Superior temporal gyrus (tissue), 1 donor: ENCODE measurements around the gene GRIA4.

Experiments
- DNase-seq: peaks from one replicate; pipeline ENCODE4 v3.0.0-alpha.2; 2016; ENCODE audit errors: extremely low spot score

GRIA4 gene

DNA sequence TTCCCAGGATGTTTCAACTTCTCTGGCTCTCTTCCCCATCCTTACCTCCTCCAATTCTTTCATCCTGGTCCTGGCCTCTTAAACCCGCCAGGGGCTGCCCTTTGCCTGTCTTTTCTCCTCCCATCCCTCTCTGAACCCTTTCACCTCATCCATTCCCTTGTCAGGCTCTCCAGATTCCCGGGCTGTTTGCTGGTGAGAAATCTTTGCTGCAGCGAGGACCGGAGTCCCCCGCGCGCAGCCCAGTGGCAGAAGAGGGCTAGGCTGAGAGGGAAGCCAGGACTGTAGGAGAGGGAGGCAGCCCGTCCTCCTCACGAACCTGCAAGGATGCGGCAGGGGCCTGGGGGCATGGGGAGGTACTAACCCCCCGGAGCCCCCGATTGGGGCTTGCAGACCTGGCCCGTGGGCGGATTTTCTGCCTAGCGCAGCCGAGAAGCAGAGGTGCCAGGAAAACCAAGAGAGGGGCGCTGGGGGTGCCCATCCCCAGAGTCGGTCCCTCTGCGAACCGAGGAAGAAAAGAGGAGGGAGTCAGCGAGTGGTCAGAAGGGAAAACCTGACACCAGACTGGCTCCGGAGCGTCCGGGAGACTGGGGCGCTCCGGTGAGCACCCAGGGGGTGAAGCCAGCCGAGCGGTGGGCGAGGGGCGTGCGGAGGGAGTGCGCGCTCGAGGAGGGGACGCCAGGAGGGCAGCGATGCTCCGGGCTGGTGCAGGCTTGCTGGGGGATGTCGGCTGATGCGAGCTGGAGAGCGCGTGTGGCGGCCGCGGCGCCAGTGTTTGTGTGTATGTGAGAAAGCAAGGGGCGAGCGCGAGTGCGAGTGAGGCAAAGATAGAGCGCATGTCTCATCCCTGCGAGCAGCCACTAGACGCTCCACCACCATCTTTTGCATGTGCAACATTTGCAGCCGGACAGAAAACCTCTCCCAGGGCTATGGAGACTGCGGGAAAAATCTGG, at the start of gene GRIA4:
TSS of gene GRIA4 (plus strand) at position 242 of the 950 bp plus-strand sequence. CDS start 925 bp downstream, outside the sequence.
- peak; percentile 82 for DNase-seq

GRCh38 chr11:105573091-105573490, 36.8 kb upstream of the GRIA4 start:
- no peak for DNase-seq

- no peak for DNase-seq
Measured at GRCh38 chr11:105574974-105575373, 34.9 kb upstream of the GRIA4 start.

GRCh38 chr11:105577641-105578040, 32.2 kb upstream of the GRIA4 start:
- DNase-seq: no peak

DNA sequence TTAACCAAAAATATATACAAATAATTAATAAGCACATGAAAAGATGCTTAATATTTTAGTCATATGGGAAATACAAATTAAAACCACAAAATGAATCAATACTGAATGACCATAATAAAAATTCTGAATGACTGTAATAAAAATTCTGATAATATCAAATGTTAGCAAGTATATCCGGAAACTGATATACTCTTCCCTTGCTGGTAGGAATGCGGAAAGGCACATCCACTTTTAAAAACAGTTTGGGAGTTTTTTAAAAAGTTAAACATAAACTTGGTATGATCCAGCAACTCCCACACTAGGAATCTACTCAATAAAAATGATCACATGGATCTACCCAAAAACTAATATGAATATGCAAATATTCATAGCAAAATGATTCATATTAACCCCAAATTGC, 30.8 kb upstream of the GRIA4 start:
- DNase-seq: no peak

- no peak for DNase-seq
Measured at GRCh38 chr11:105582497-105582896, 27.4 kb upstream of the GRIA4 start.

DNA sequence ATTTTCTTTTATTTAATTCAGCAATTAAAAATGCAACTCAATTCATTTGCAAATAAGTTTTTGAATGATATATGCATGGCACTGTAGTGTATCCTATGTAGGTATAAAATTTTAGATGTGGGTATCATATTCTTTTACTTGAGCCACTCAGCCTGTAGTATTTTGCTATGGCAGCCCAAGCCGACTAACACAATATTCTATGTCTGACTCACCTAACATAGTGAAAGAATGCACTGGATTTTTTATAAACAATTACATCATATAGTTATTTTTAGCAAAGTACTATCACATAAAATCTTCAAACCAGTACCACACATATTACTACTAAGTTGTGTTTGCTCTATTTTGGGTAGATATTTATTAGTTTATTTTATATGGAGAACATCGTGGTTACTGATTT, 21.9 kb upstream of the GRIA4 start:
- no peak for DNase-seq

DNA sequence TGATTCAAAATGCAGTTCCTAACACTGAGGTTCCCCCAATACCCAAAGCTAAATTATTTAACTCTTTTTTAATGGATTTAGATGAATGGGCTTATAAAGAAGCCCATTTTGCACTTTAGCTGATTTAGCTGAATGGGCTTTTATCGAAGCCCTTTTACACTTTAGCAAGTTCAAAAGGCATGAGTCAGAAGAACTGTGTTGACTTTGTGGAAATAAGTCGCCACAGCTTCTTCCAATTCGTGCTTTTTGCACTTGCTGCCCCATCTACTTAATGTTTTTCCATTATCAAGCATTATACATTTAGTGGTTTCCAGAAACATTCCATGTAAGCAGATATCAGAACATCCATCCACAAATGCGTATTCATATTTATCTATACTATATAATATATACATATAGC, 20.5 kb upstream of the GRIA4 start:
- no peak for DNase-seq

DNA sequence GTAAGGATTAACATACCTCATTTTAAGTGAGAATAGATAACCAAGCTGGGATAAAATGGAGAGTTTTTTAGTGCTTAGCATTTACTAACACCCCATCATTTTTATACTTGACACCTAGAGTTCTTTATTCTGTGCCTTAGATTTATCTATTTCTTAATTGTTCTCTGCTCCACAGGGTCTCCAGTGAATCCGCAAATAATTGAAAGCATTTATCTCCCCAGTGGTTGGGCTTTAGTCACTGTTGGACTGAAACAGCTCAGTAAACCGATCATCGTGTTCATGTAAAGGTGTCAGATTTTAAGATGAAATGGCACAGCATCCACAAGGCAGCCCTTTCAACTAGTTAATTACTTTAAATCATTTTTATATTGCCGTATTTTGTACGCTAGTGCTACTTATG, 17.8 kb upstream of the GRIA4 start:
- DNase-seq: no peak

DNA sequence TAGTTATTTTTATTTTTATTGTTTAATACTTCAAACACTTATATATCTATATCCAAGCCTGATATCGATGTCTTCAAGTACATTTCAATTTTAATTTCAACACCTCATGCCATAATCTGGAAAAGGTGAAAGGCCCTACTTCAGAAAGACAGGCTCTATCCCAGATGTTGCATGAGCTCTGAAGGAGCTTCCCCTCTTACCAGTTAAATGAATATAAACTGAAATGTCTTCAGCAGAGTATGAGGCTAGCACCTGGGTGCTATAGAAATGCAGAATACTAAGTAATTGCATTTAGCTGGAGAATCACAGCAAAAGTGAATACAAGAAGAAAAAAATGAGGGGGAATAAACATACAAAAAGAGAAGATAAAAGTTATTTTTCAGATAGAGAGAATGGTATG, 11.5 kb upstream of the GRIA4 start:
- no peak for DNase-seq

- peak; percentile 24 for DNase-seq
Measured at GRCh38 chr11:105603156-105603555, 6.7 kb upstream of the GRIA4 start.

DNA sequence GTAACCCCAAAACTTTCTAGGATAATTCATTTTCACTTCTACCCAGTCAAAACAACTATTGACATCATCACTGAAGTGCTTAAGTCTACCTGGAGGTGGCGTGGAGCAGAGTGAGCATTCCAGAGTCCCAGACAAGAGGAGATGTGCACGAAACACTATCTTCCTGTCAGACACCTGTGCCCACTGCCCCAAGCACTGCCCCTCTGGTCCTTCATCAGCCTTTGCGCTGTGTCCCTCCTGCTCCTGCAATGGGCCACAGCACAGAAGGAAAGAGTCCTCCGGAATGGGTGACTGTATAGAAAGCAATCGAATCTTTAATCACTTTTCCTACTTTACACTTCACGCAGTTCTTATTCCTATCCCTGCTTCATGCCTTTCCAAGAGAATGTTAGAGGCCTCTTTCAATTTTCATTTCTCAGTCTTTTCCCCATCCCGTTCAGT, 512 bp upstream of the GRIA4 start:
- DNase-seq: peak; percentile 71

GRCh38 chr11:105610871-105611571, 1.1 kb downstream of the GRIA4 start:
- DNase-seq: peak; percentile 61

DNA sequence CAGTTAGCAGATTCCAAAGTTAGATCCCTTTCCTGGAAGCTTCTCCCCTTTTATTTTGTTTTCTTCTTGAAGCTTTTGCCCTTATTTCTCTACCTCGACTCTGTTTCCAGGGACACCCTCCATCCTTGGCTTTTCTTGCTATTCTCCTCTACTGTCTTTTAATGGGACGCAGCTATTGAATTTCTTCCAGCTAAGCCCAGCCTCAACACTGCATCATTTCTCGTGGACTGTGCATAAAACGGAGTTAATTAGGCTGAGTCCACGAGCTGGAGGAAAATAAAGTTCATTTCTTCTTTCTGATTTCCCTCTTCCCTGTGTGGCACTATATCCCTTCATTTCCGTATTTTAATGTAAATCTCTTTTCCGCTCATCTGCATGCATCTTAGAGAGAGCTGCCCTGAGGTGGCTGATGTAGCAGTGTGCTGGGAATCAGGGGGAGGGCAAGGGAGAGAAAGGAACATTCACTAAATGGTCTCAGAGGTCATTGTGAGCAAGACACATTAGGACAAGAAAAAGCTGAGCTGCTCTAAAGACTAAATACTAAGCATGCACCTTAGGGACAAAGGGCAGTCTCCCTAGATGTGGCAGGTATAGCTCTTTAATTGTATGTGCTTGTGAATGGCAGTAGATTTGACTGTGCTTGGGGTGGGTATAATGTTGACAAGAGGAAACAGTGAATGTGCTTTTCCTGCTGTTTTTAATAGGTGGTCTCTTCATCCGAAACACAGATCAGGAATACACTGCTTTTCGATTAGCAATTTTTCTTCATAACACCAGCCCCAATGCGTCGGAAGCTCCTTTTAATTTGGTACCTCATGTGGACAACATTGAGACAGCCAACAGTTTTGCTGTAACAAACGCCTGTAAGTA, 1.9 kb downstream of the GRIA4 start:
- DNase-seq: peak; percentile 65

GRCh38 chr11:105612771-105613170, 2.9 kb downstream of the GRIA4 start:
- peak; percentile 63 for DNase-seq

DNA sequence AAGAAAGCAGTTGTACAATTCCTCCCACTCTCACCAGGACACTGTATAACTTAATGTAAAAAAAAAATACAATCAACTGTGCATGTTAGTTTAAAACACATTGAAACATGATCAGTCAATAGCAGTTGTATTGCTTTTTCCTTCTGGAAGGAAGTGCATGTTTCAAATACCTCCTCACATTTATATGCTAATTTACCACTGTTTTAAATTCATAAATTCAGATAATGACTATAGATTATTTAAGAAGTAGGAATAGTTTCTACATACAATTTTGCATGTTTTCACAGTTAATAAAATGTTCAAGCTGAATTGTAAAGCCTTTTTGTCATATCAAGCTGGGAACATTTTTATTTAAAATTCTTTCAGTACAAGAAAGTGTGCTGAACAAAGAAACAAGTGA, 3.3 kb downstream of the GRIA4 start:
- no peak for DNase-seq

DNA sequence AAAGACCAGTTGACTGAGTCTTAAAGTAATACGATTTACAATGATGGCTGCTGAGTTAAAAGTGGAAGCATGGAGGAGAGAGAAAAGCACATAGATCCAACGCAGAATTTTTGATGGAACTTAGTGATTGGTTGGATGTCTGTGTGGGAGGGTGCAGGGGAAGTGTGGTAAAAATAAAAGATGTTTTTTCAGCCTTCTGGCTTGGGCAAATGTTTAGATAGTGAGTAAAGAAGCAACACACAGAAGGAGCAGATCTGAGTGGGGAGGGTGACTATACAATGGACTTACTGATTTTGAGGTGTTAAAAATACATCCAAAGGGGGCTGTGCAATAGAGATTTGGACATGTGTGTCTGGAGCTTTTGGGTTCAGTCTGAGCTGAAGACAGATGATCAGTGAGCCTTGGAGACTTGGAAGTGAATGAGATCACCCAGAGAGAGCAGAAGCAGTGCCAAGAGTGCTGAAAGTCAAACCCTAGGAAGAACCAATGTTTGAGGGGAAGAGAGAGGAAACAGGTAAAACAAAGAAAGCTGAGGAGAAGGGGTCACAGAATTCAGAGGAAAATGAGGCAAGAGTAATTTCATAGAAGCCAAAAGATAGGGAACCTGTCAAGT, 8.6 kb downstream of the GRIA4 start:
- DNase-seq: peak; percentile 59

DNA sequence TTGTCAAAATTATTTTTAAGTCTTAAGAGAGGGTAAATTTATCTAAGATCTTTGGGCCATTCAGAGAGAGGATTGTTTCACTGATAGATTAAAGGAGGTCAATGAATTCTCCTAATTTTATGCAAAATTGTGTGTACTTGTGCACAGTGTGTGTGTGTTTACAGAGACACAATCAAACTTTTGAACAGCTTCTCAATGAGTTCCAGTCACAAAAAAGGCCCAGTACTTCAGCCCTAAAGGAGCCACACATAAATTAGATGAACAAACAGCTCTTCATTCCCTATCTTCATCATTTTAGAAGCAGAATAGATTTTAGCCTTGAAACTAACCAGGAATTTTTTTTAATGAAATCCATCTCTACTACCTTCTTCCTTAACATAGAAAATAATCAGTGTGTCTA, 9.7 kb downstream of the GRIA4 start:
- no peak for DNase-seq

- no peak for DNase-seq
Measured at GRCh38 chr11:105622016-105622415, 12.1 kb downstream of the GRIA4 start.

- no peak for DNase-seq
Measured at GRCh38 chr11:105632316-105632715, 22.4 kb downstream of the GRIA4 start.

DNA sequence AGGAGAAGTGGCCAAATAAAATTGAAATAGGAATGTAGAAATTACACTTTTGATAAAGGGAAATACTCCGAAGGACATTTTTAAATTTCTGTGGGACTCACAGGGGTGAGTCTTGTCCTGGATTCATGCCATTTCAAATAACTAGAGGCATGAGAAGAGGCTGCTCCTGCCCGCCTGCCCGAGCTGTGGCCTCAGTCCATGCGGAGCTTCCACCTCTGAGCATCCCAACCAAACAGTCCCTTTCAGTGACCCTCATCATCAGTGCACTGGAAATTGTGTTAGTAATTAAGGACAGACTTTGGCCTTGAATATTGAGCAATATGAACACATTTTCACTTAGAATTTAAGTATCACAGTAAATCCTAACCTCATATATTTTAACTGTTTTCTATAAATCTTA, 25.6 kb downstream of the GRIA4 start:
- no peak for DNase-seq
